ENCODE measurements around the gene WFDC1.
"Not testable (repeated sequence)": the region's sequence is repeated elsewhere in the genome, so short reads cannot be mapped to it uniquely, and the experiment has no call there.

Gene WFDC1

GRCh38 chr16:84330685-84331050, 36.0 kb downstream of the WFDC1 start:
- DNase-seq: no peak

- no peak for DNase-seq
These were observed 37.5 kb downstream of the WFDC1 start for GRCh38 chr16:84331998-84332780.

GRCh38 chr16:84332975-84333684, 38.5 kb downstream of the WFDC1 start:
- DNase-seq: no peak

GRCh38 chr16:84334058-84334457, 39.4 kb downstream of the WFDC1 start:
- DNase-seq: no peak

- no peak for DNase-seq
These were observed 39.8 kb downstream of the WFDC1 start for GRCh38 chr16:84334482-84334881.

GRCh38 chr16:84337236-84337635, 42.6 kb downstream of the WFDC1 start:
- not testable (repeated sequence) for DNase-seq

GRCh38 chr16:84339311-84339710, 44.6 kb downstream of the WFDC1 start:
- no peak for DNase-seq

GRCh38 chr16:84339766-84340165, 45.1 kb downstream of the WFDC1 start:
- no peak for DNase-seq

- DNase-seq: no peak
These were observed 45.8 kb downstream of the WFDC1 start for GRCh38 chr16:84340325-84341040.

- no peak for DNase-seq
These were observed 47.0 kb downstream of the WFDC1 start for GRCh38 chr16:84341528-84342295.

- not testable (repeated sequence) for DNase-seq
These were observed 49.1 kb downstream of the WFDC1 start for GRCh38 chr16:84343800-84344199.

- DNase-seq: no peak
These were observed 50.1 kb downstream of the WFDC1 start for GRCh38 chr16:84344781-84345180.

- no peak for DNase-seq
These were observed 52.5 kb downstream of the WFDC1 start for GRCh38 chr16:84347161-84347560.

- no peak for DNase-seq
These were observed 53.8 kb downstream of the WFDC1 start for GRCh38 chr16:84348386-84348888.

- no peak for DNase-seq
These were observed 55.4 kb downstream of the WFDC1 start for GRCh38 chr16:84349862-84350684.

- no peak for DNase-seq
These were observed 56.2 kb downstream of the WFDC1 start for GRCh38 chr16:84350685-84351400.

GRCh38 chr16:84351630-84352029, 57.0 kb downstream of the WFDC1 start:
- DNase-seq: no peak

GRCh38 chr16:84354306-84354705, 59.6 kb downstream of the WFDC1 start:
- no peak for DNase-seq

GRCh38 chr16:84355149-84355548, 60.5 kb downstream of the WFDC1 start:
- DNase-seq: no peak

GRCh38 chr16:84356176-84356575, 61.5 kb downstream of the WFDC1 start:
- no peak for DNase-seq

GRCh38 chr16:84356591-84357116, 62.0 kb downstream of the WFDC1 start:
- no peak for DNase-seq
